GM23338 (cell line): Measurements from ENCODE around the gene TEKTIP1. TPM values are rescaled to one million over a fixed set of nuclear protein-coding genes. Genes with fewer than 3 reads are reported as not detected.

Experiments used
- ATAC-seq: fragments of 200-7000 bp; cut with Tn5 transposase; 3 replicates; pipeline ENCODE4 v1.9.1; 2020
- DNase-seq: peaks from one replicate; pipeline ENCODE4 v3.0.0-alpha.2; 2015; ENCODE audit warnings: low spot score
- H2AFZ ChIP-seq: fragments of 200-600 bp; sonication (generic); 2 replicates; pipeline ENCODE4 v1.8.0; 2016; ENCODE audit warnings: antibody characterized with exemption, mild to moderate bottlenecking, moderate library complexity
- H3F3A ChIP-seq: fragments of 200-600 bp; sonication (generic); replicated peaks from 2 replicates; pipeline ENCODE4 v1.8.0; 2017; ENCODE audit warnings: antibody characterized with exemption, mixed run types, low read depth
- H3K27ac ChIP-seq: fragments of 200-600 bp; sonication (generic); 2 replicates; pipeline ENCODE4 v1.6.1; 2016; ENCODE audit warnings: low read depth
- H3K27me3 ChIP-seq: fragments of 200-600 bp; sonication (generic); 2 replicates; pipeline ENCODE4 v1.8.0; 2016; ENCODE audit warnings: mild to moderate bottlenecking, mixed run types, moderate library complexity; ENCODE audit not compliant: insufficient read depth
- H3K36me3 ChIP-seq: fragments of 200-600 bp; sonication (generic); 2 replicates; pipeline ENCODE4 v1.8.0; 2016; ENCODE audit warnings: mild to moderate bottlenecking; ENCODE audit not compliant: insufficient read depth
- H3K4me1 ChIP-seq: fragments of 200-600 bp; sonication (generic); 2 replicates; pipeline ENCODE4 v1.8.0; 2016; ENCODE audit warnings: mild to moderate bottlenecking, moderate library complexity; ENCODE audit not compliant: insufficient read depth
- H3K4me2 ChIP-seq: fragments of 200-600 bp; sonication (generic); 2 replicates; pipeline ENCODE4 v1.7.1; 2017; ENCODE audit warnings: mixed run types
- H3K4me3 ChIP-seq: fragments of 200-600 bp; sonication (generic); 2 replicates; pipeline ENCODE4 v1.6.1; 2016; ENCODE audit warnings: mixed run types
- H3K79me2 ChIP-seq: fragments of 200-600 bp; sonication (generic); replicated peaks from 2 replicates; pipeline ENCODE4 v1.8.0; 2017; ENCODE audit warnings: mild to moderate bottlenecking; ENCODE audit not compliant: insufficient read depth
- H3K9me2 ChIP-seq: fragments of 200-600 bp; sonication (generic); 2 replicates; pipeline ENCODE4 v1.8.0; 2017; ENCODE audit not compliant: insufficient read depth
- H4K20me1 ChIP-seq: fragments of 200-600 bp; sonication (generic); replicated peaks from 2 replicates; pipeline ENCODE4 v1.8.0; 2017; ENCODE audit warnings: mild to moderate bottlenecking; ENCODE audit not compliant: insufficient read depth
- H3K27ac Mint-ChIP-seq: 2 replicates; pipeline ENCODE4 v1.8.0; 2020; ENCODE audit warnings: inconsistent platforms, mild to moderate bottlenecking, moderate library complexity, mixed read lengths
- H3K27me3 Mint-ChIP-seq: 3 replicates; pipeline ENCODE4 v1.8.0; 2022; ENCODE audit warnings: low read depth, mild to moderate bottlenecking, moderate library complexity, mixed read lengths, inconsistent platforms; ENCODE audit not compliant: insufficient read depth, poor library complexity
- H3K36me3 Mint-ChIP-seq: 3 replicates; pipeline ENCODE4 v1.8.0; 2021; ENCODE audit warnings: low read depth, mild to moderate bottlenecking, inconsistent platforms, moderate library complexity, mixed read lengths
- H3K4me1 Mint-ChIP-seq: 3 replicates; pipeline ENCODE4 v1.8.0; 2020; ENCODE audit warnings: mild to moderate bottlenecking, inconsistent platforms, mixed read lengths
- H3K4me3 Mint-ChIP-seq: 3 replicates; pipeline ENCODE4 v1.8.0; 2021; ENCODE audit warnings: moderate library complexity, mild to moderate bottlenecking, inconsistent platforms, mixed read lengths
- H3K9me3 Mint-ChIP-seq: 3 replicates; pipeline ENCODE4 v1.8.0; 2020; ENCODE audit warnings: moderate library complexity, mild to moderate bottlenecking, inconsistent platforms, mixed read lengths
- CREB1 ChIP-seq: fragments of 250-450 bp; sonication (Bioruptor Pico); IDR thresholded peaks from 2 replicates; pipeline ENCODE4 v1.5.0; 2020; ENCODE audit warnings: low read depth, mild to moderate bottlenecking, moderate library complexity
- CTCF ChIP-seq, 2 experiments: fragments of 200-600 bp in 1 of 2; sonication (generic) in 1 of 2; conservative IDR thresholded peaks; 2 replicates each; pipeline versions ENCODE4 v1.5.1 to v1.6.1; 2016 to 2017; ENCODE audit warnings: antibody characterized with exemption in 2 of 2, low read depth in 2 of 2, mild to moderate bottlenecking in 2 of 2, moderate library complexity in 1 of 2
- ETS1 ChIP-seq: IDR thresholded peaks from 2 replicates; pipeline ENCODE4 v1.6.1; 2016; ENCODE audit warnings: antibody characterized with exemption
- EZH2 ChIP-seq: fragments of 200-600 bp; sonication (generic); IDR thresholded peaks from one replicate; pipeline ENCODE4 v1.8.0; 2017; ENCODE audit warnings: antibody characterized with exemption, mild to moderate bottlenecking, low read depth; ENCODE audit not compliant: unreplicated experiment
- EZH2phosphoT487 ChIP-seq: fragments of 200-600 bp; sonication (generic); IDR thresholded peaks from one replicate; pipeline ENCODE4 v1.8.1; 2018; ENCODE audit warnings: antibody characterized with exemption; ENCODE audit not compliant: unreplicated experiment
- JUNB ChIP-seq: IDR thresholded peaks from one replicate; pipeline ENCODE4 v1.6.1; 2016; ENCODE audit warnings: antibody characterized with exemption; ENCODE audit not compliant: unreplicated experiment
- NANOG ChIP-seq: IDR thresholded peaks from 2 replicates; pipeline ENCODE4 v1.6.1; 2016; ENCODE audit warnings: antibody characterized with exemption, borderline replicate concordance
- POLR2AphosphoS5 ChIP-seq: IDR thresholded peaks from 2 replicates; pipeline ENCODE4 v1.6.1; 2016; ENCODE audit warnings: antibody characterized with exemption, low read depth
- REST ChIP-seq: IDR thresholded peaks from one replicate; pipeline ENCODE4 v1.6.1; 2018; ENCODE audit warnings: antibody characterized with exemption; ENCODE audit not compliant: unreplicated experiment
- STAT1 ChIP-seq: IDR thresholded peaks from one replicate; pipeline ENCODE4 v1.6.1; 2016; ENCODE audit warnings: antibody characterized with exemption; ENCODE audit not compliant: unreplicated experiment
- ZNF114 ChIP-seq: fragments of 250-450 bp; sonication (Bioruptor Pico); IDR thresholded peaks from 2 replicates; pipeline ENCODE4 v1.5.0; 2020; ENCODE audit warnings: mild to moderate bottlenecking, moderate library complexity
- ZNF331 ChIP-seq: fragments of 250-450 bp; sonication (Bioruptor Pico); IDR thresholded peaks from 2 replicates; pipeline ENCODE4 v1.5.0; 2020; ENCODE audit warnings: low read depth, mild to moderate bottlenecking, moderate library complexity
- ZNF462 ChIP-seq: fragments of 250-450 bp; sonication (Bioruptor Pico); IDR thresholded peaks from 2 replicates; pipeline ENCODE4 v1.5.0; 2020; ENCODE audit warnings: mild to moderate bottlenecking, moderate library complexity
- polyA plus RNA-seq: library from polyadenylated mRNA; unstranded; fragments of >200 nt; fragmentation: Nextera tagmentation; extraction: Ambion mirVana; gene quantifications from 2 replicates; pipeline ENCODE4 v1.2.1, GENCODE V29; 2016
- total RNA-seq: library from RNA; depleted of rRNA; stranded (reverse); fragments of >200 nt; shearing (Covaris generic); gene quantifications from 2 replicates; pipeline ENCODE4 v1.2.3, GENCODE V29; 2014

TEKTIP1 gene
- total and polyA plus RNA-seq, 2 experiments from 2014 or later, result not detected

GRCh38 chr19:3589439-3589838 is 50.5 kb downstream of the TEKTIP1 start:
- no peak overlapping the region for H3K27ac Mint-ChIP-seq
- H3F3A ChIP-seq, result peaks cover 6% of the 10 kb centered on the region; the same call in 1 of the 2 replicates
- H4K20me1 ChIP-seq, result no peaks in the 10 kb centered on the region
- peaks cover 16% of the 10 kb centered on the region for H3K27me3 Mint-ChIP-seq
- no peak overlapping the region for H3K4me2 ChIP-seq
- DNase-seq, result no peak
- H3K4me3 ChIP-seq, result no peak overlapping the region
- H3K27me3 ChIP-seq, result peaks cover 29% of the 10 kb centered on the region
- H2AFZ ChIP-seq, result no peak overlapping the region
- H3K36me3 Mint-ChIP-seq, result peaks cover 3% of the 10 kb centered on the region; the same call in 2 of the 3 replicates
- H3K27ac ChIP-seq, result no peak overlapping the region
- H3K36me3 ChIP-seq, result no peaks in the 10 kb centered on the region
- no peaks in the 10 kb centered on the region for H3K4me1 Mint-ChIP-seq
- TF ChIP-seq ZNF462, result no peak
- no peak for TF ChIP-seq CREB1 (CRISPR knock-in tag)
- TF ChIP-seq STAT1, result no peak
- TF ChIP-seq CTCF (conservative IDR thresholded peaks at IDR 0.05; ENCODE audit: low read depth in 2 of 2), result no peak
- TF ChIP-seq ETS1, result no peak
- TF ChIP-seq ZNF331, result no peak
- no peak for TF ChIP-seq NANOG
- no peak for TF ChIP-seq EZH2
- no peak for TF ChIP-seq JUNB
- no peak for TF ChIP-seq REST
- TF ChIP-seq ZNF114, result no peak
- no peak for TF ChIP-seq POLR2AphosphoS5
- TF ChIP-seq EZH2phosphoT487, result no peak
- no peaks in the 10 kb centered on the region for H3K9me2 ChIP-seq
- no peaks in the 10 kb centered on the region for H3K4me1 ChIP-seq
- no peak overlapping the region for H3K4me3 Mint-ChIP-seq
- H3K9me3 Mint-ChIP-seq, result peaks cover 17% of the 10 kb centered on the region
- no peaks in the 10 kb centered on the region for H3K79me2 ChIP-seq
- no peak for ATAC-seq
